GM23338 (cell line): ENCODE results near the gene KRTAP10-5.

Experiments used
- EZH2 ChIP-seq: fragments of 200-600 bp; sonication (generic); IDR thresholded peaks from one replicate; pipeline ENCODE4 v1.8.0; 2017; ENCODE audit warnings: antibody characterized with exemption, mild to moderate bottlenecking, low read depth; ENCODE audit not compliant: unreplicated experiment
- EZH2phosphoT487 ChIP-seq: fragments of 200-600 bp; sonication (generic); IDR thresholded peaks from one replicate; pipeline ENCODE4 v1.8.1; 2018; ENCODE audit warnings: antibody characterized with exemption; ENCODE audit not compliant: unreplicated experiment
- JUNB ChIP-seq: IDR thresholded peaks from one replicate; pipeline ENCODE4 v1.6.1; 2016; ENCODE audit warnings: antibody characterized with exemption; ENCODE audit not compliant: unreplicated experiment
- TF ChIP-seq, protein P1 (sequence below), 2 experiments: fragments of 200-600 bp in 1 of 2; sonication (generic) in 1 of 2; conservative IDR thresholded peaks; 2 replicates each; pipeline versions ENCODE4 v1.5.1 to v1.6.1; 2016 to 2017; ENCODE audit warnings: antibody characterized with exemption in 2 of 2, low read depth in 2 of 2, mild to moderate bottlenecking in 2 of 2, moderate library complexity in 1 of 2
- TF ChIP-seq, protein P2 (sequence below): IDR thresholded peaks from one replicate; pipeline ENCODE4 v1.6.1; 2018; ENCODE audit warnings: antibody characterized with exemption; ENCODE audit not compliant: unreplicated experiment

DNA sequence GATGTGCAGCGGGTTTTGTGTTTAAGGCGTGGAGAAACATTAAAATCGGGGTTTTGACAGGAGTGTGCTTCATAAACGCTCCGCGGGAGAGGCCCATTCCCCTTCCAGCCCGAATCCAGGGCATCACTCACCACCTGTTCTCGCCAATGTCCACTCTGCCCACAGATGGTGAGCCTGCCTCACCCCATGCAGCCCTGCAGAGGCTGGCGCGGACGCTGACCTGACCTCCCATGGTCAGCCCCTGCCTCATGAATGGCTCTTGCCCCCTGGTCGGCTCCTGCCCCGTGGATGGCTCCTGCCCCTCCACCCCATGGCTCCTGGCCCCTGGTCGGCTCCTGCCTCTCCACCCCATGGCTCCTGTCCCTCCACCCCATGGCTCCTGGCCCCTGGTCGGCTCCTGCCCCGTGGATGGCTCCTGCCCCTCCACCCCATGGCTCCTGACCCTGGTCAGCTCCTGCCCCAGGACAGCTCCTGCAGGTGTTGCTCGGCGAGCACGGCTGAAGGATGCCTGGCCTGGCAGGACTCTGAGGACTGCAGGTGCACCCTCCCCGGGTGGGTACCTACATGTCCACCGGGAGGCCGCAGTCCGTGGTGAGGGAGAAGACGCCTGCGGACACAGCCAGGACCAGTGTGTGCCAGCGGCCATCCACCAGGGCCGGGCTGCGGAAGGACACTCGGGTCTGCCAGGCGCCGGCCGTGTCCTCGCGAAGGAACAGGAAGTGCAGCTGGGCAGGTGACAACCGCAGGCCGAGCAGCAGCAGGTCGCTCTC, 47.1 kb downstream of the KRTAP10-5 start:
- TF ChIP-seq, protein P1, sequence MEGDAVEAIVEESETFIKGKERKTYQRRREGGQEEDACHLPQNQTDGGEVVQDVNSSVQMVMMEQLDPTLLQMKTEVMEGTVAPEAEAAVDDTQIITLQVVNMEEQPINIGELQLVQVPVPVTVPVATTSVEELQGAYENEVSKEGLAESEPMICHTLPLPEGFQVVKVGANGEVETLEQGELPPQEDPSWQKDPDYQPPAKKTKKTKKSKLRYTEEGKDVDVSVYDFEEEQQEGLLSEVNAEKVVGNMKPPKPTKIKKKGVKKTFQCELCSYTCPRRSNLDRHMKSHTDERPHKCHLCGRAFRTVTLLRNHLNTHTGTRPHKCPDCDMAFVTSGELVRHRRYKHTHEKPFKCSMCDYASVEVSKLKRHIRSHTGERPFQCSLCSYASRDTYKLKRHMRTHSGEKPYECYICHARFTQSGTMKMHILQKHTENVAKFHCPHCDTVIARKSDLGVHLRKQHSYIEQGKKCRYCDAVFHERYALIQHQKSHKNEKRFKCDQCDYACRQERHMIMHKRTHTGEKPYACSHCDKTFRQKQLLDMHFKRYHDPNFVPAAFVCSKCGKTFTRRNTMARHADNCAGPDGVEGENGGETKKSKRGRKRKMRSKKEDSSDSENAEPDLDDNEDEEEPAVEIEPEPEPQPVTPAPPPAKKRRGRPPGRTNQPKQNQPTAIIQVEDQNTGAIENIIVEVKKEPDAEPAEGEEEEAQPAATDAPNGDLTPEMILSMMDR (conservative IDR thresholded peaks at IDR 0.05; ENCODE audit: low read depth in 2 of 2): no peak
- TF ChIP-seq JUNB (no peak), EZH2 (no peak), EZH2phosphoT487 (no peak)
- TF ChIP-seq, protein P2, sequence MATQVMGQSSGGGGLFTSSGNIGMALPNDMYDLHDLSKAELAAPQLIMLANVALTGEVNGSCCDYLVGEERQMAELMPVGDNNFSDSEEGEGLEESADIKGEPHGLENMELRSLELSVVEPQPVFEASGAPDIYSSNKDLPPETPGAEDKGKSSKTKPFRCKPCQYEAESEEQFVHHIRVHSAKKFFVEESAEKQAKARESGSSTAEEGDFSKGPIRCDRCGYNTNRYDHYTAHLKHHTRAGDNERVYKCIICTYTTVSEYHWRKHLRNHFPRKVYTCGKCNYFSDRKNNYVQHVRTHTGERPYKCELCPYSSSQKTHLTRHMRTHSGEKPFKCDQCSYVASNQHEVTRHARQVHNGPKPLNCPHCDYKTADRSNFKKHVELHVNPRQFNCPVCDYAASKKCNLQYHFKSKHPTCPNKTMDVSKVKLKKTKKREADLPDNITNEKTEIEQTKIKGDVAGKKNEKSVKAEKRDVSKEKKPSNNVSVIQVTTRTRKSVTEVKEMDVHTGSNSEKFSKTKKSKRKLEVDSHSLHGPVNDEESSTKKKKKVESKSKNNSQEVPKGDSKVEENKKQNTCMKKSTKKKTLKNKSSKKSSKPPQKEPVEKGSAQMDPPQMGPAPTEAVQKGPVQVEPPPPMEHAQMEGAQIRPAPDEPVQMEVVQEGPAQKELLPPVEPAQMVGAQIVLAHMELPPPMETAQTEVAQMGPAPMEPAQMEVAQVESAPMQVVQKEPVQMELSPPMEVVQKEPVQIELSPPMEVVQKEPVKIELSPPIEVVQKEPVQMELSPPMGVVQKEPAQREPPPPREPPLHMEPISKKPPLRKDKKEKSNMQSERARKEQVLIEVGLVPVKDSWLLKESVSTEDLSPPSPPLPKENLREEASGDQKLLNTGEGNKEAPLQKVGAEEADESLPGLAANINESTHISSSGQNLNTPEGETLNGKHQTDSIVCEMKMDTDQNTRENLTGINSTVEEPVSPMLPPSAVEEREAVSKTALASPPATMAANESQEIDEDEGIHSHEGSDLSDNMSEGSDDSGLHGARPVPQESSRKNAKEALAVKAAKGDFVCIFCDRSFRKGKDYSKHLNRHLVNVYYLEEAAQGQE: no peak
